Uterus (tissue), 2 donors: ENCODE results near the gene S100Z.

Source experiments
- POLR2A ChIP-seq, 2 donors: fragments of 450-650 bp; IDR thresholded peaks; one replicate each; pipeline ENCODE4 v1.6.1; 2016; ENCODE audit warnings: antibody characterized with exemption in 2 of 2, mild to moderate bottlenecking in 1 of 2, moderate library complexity in 1 of 2
- TF ChIP-seq, protein P1 (sequence below), 4 experiments: fragments of 200-600 bp in 2 of 4; fragments of 450-650 bp in 2 of 4; sonication (generic) in 2 of 4; IDR thresholded peaks; one replicate each; pipeline ENCODE4 v1.5.1; 2016 to 2019; ENCODE audit warnings: antibody characterized with exemption in 4 of 4, mild to moderate bottlenecking in 2 of 4, moderate library complexity in 1 of 4

DNA sequence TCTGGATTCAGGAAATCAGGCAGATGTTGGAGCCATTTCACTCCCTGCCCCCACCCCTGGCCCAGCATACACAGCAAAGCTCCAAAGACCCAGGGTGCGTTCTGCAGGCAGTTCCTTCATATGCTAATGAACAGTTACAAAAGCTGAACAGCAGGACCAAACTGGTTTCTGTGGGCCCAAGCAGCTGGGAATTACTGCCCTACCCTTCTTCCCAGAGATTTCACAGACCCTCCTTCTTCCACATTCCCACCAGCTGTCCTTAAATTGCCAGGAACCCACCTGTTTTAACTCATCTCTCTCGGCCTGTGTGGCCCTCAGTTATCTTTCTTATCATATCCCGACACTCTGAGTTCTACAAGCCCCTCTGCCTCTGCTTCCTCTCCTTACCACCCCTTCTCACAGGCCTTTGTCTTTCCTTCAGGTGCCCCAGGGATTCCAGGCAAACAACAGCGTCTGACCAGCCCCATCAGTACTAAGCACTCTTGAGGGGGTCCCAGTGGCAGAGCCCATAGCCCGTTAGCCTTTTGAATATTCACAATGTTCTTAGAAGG, 41.6 kb upstream of the S100Z start:
- TF ChIP-seq, protein P1, sequence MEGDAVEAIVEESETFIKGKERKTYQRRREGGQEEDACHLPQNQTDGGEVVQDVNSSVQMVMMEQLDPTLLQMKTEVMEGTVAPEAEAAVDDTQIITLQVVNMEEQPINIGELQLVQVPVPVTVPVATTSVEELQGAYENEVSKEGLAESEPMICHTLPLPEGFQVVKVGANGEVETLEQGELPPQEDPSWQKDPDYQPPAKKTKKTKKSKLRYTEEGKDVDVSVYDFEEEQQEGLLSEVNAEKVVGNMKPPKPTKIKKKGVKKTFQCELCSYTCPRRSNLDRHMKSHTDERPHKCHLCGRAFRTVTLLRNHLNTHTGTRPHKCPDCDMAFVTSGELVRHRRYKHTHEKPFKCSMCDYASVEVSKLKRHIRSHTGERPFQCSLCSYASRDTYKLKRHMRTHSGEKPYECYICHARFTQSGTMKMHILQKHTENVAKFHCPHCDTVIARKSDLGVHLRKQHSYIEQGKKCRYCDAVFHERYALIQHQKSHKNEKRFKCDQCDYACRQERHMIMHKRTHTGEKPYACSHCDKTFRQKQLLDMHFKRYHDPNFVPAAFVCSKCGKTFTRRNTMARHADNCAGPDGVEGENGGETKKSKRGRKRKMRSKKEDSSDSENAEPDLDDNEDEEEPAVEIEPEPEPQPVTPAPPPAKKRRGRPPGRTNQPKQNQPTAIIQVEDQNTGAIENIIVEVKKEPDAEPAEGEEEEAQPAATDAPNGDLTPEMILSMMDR (IDR thresholded peaks at IDR 0.05): no peak
- TF ChIP-seq POLR2A (IDR thresholded peaks at IDR 0.05): no peak
